PC-9 (cell line): ENCODE results near the gene RFFL. TPM values are rescaled to one million over a fixed set of nuclear protein-coding genes. Genes with fewer than 3 reads are reported as not detected.

Experiments
- BruUV-seq: library from RNA; stranded (reverse); fragments of 400-500 nt; replicated peaks from 2 replicates; lab custom pipeline; 2021; lab: Mats Ljungman, UMichigan
- CTCF ChIA-PET: fragments of 300-600 bp; sonication (Branson Sonifier 250); formaldehyde crosslinking; loops from one replicate; lab custom pipeline; 2022; ENCODE audit warnings: antibody characterized with exemption; lab: Charles Lee
- POLR2A ChIA-PET: fragments of 300-600 bp; sonication (Branson Sonifier 250); formaldehyde crosslinking; loops from one replicate; lab custom pipeline; 2022; ENCODE audit warnings: antibody characterized with exemption; ENCODE audit not compliant: unreplicated experiment; lab: Charles Lee
- DNase-seq, 2 experiments: peaks; one replicate each; pipeline versions ENCODE4 v3.0.0 to v3.0.0-alpha.2; 2015 to 2022; ENCODE audit warnings: mixed read lengths in 1 of 2
- H2AFZ ChIP-seq: fragments of 200-600 bp; sonication (generic); 2 replicates; pipeline ENCODE4 v1.8.1; 2017; ENCODE audit warnings: antibody characterized with exemption
- H3F3A ChIP-seq: fragments of 200-600 bp; sonication (generic); 2 replicates; pipeline ENCODE4 v1.8.1; 2017; ENCODE audit warnings: antibody characterized with exemption, mild to moderate bottlenecking, low read depth; ENCODE audit not compliant: insufficient read depth
- H3K27ac ChIP-seq: fragments of 200-600 bp; sonication (generic); 2 replicates; pipeline ENCODE4 v1.6.1; 2016; ENCODE audit warnings: mixed run types
- H3K27me3 ChIP-seq: fragments of 200-600 bp; sonication (generic); 2 replicates; pipeline ENCODE4 v1.6.1; 2016; ENCODE audit warnings: low read depth, mixed run types; ENCODE audit not compliant: insufficient read depth
- H3K36me3 ChIP-seq: fragments of 200-600 bp; sonication (generic); 2 replicates; pipeline ENCODE4 v1.6.1; 2016; ENCODE audit warnings: low read depth, mixed run types
- H3K4me1 ChIP-seq: fragments of 200-600 bp; sonication (generic); replicated peaks from 2 replicates; pipeline ENCODE4 v1.6.1; 2016; ENCODE audit warnings: mixed run types; ENCODE audit not compliant: insufficient read depth
- H3K4me2 ChIP-seq: fragments of 200-600 bp; sonication (generic); 2 replicates; pipeline ENCODE4 v1.6.1; 2017; ENCODE audit warnings: mixed run types
- H3K4me3 ChIP-seq: fragments of 200-600 bp; sonication (generic); 2 replicates; pipeline ENCODE4 v1.6.1; 2016; ENCODE audit warnings: mixed run types
- H3K79me2 ChIP-seq: fragments of 200-600 bp; sonication (generic); 2 replicates; pipeline ENCODE4 v1.6.1; 2017; ENCODE audit warnings: low read depth, mixed run types
- H3K9me2 ChIP-seq: fragments of 200-600 bp; sonication (generic); 2 replicates; pipeline ENCODE4 v1.8.1; 2017; ENCODE audit warnings: mild to moderate bottlenecking; ENCODE audit not compliant: insufficient read depth
- H3K9me3 ChIP-seq: fragments of 200-600 bp; sonication (generic); 2 replicates; pipeline ENCODE4 v1.8.1; 2016; ENCODE audit warnings: low read depth; ENCODE audit not compliant: insufficient read depth
- H4K20me1 ChIP-seq: fragments of 200-600 bp; sonication (generic); 2 replicates; pipeline ENCODE4 v1.8.1; 2017; ENCODE audit not compliant: insufficient read depth
- CTCF ChIP-seq: fragments of 200-600 bp; sonication (generic); conservative IDR thresholded peaks from 2 replicates; pipeline ENCODE4 v1.6.1; 2017; ENCODE audit warnings: mixed run types, antibody characterized with exemption, mild to moderate bottlenecking, moderate library complexity
- EZH2 ChIP-seq: fragments of 200-600 bp; sonication (generic); IDR thresholded peaks from 2 replicates; pipeline ENCODE4 v1.8.0; 2017; ENCODE audit warnings: antibody characterized with exemption, low read depth
- intact Hi-C: fragments of 100-400 bp; cut with micrococcal nuclease; formaldehyde crosslinking; loops from one replicate; pipeline ENCODE4 v1.10.0; 2022; ENCODE audit not compliant: unreplicated experiment
- total RNA-seq: library from RNA; stranded (reverse); gene quantifications from 2 replicates; pipeline ENCODE4 v1.2.3, GENCODE V29; 2021

The RFFL gene
- total RNA-seq, 1 experiment from 2014 or later: 38.1 TPM

- no peak overlapping the region for H3K27ac ChIP-seq
- H3K4me2 ChIP-seq: no peak overlapping the region
- BruUV-seq: no TSS peak
- H3K36me3 ChIP-seq: no peaks in the 10 kb centered on the region
- intact Hi-C loops: no loop called here
- no peak for TF ChIP-seq EZH2
- TF ChIP-seq CTCF: no peak
- no peaks in the 10 kb centered on the region for H3K79me2 ChIP-seq
- CTCF ChIA-PET: no interaction called here
- no peak overlapping the region for H3K4me3 ChIP-seq
- DNase-seq: no peak
- H3F3A ChIP-seq: peaks cover 13% of the 10 kb centered on the region; the same call in 1 of the 2 replicates
- H3K9me3 ChIP-seq: no peaks in the 10 kb centered on the region
- H3K27me3 ChIP-seq: no peaks in the 10 kb centered on the region
- POLR2A ChIA-PET: no interaction called here
- peaks cover 11% of the 10 kb centered on the region for H3K4me1 ChIP-seq
- no peaks in the 10 kb centered on the region for H3K9me2 ChIP-seq
- no peaks in the 10 kb centered on the region for H4K20me1 ChIP-seq
- H2AFZ ChIP-seq: no peak overlapping the region
Observed at GRCh38 chr17:35052241-35052610, 11.3 kb downstream of the RFFL start.

- BruUV-seq: no TSS peak
- TF ChIP-seq EZH2 (no peak), CTCF (no peak)
- Histone ChIP-seq H4K20me1 (no peaks in the 10 kb centered on the region), H3K36me3 (no peaks in the 10 kb centered on the region), H2AFZ (no peak overlapping the region), H3K9me2 (no peaks in the 10 kb centered on the region), H3F3A (peaks cover 15% of the 10 kb centered on the region; the same call in 1 of the 2 replicates), H3K4me3 (no peak overlapping the region), H3K4me2 (no peak overlapping the region), H3K27me3 (no peaks in the 10 kb centered on the region), H3K9me3 (no peaks in the 10 kb centered on the region), H3K79me2 (no peaks in the 10 kb centered on the region), H3K27ac (no peak overlapping the region), H3K4me1 (peaks cover 11% of the 10 kb centered on the region)
- POLR2A ChIA-PET: no interaction called here
- no peak for DNase-seq
- intact Hi-C loops: no loop called here
- CTCF ChIA-PET: no interaction called here
Observed at GRCh38 chr17:35051579-35052240, 11.8 kb downstream of the RFFL start.

GRCh38 chr17:35051183-35051578 is 12.3 kb downstream of the RFFL start:
- no peak for DNase-seq
- Histone ChIP-seq H3K27me3 (no peaks in the 10 kb centered on the region), H3K79me2 (no peaks in the 10 kb centered on the region), H3K9me2 (no peaks in the 10 kb centered on the region), H3K4me2 (no peak overlapping the region), H3K4me3 (no peak overlapping the region), H4K20me1 (no peaks in the 10 kb centered on the region), H2AFZ (no peak overlapping the region), H3F3A (peaks cover 20% of the 10 kb centered on the region; the same call in 1 of the 2 replicates), H3K4me1 (peaks cover 14% of the 10 kb centered on the region), H3K9me3 (no peaks in the 10 kb centered on the region), H3K27ac (no peak overlapping the region), H3K36me3 (no peaks in the 10 kb centered on the region)
- POLR2A ChIA-PET: interaction anchor here (0.6 kb wide), 1 partner anchor 22 kb away, joined by 6 read pairs; no protein-coding TSS in a partner anchor
- no peak for TF ChIP-seq CTCF
- TF ChIP-seq EZH2: no peak
- no TSS peak for BruUV-seq
- CTCF ChIA-PET: no interaction called here
- intact Hi-C loops: no loop called here
